BE2C (cell line): ENCODE results near the gene PPP6C.
"Not testable (repeated sequence)": the region's sequence is repeated elsewhere in the genome, so short reads cannot be mapped to it uniquely, and the experiment has no call there.

Experiments
- DNase-seq: peaks from one replicate; pipeline ENCODE4 v3.0.0-alpha.2; 2020
- H3K27me3 ChIP-seq: fragments of 250-450 bp; sonication (Bioruptor Pico); 2 replicates; pipeline ENCODE4 v1.5.1; 2020; ENCODE audit warnings: mild to moderate bottlenecking
- H3K36me3 ChIP-seq: fragments of 250-450 bp; sonication (Bioruptor Pico); 2 replicates; pipeline ENCODE4 v1.5.1; 2020; ENCODE audit warnings: mild to moderate bottlenecking
- H3K4me1 ChIP-seq: fragments of 250-450 bp; sonication (Bioruptor Pico); 2 replicates; pipeline ENCODE4 v1.5.1; 2020
- H3K4me3 ChIP-seq: 2 replicates; pipeline ENCODE4 v1.5.1; 2011; ENCODE audit warnings: low read depth, low read length
- H3K9me3 ChIP-seq: fragments of 250-450 bp; sonication (Bioruptor Pico); 2 replicates; pipeline ENCODE4 v1.5.1; 2020
- TF ChIP-seq, protein P1 (sequence below): IDR thresholded peaks from 2 replicates; pipeline ENCODE4 v1.5.1; 2012; ENCODE audit warnings: mild to moderate bottlenecking, low read depth, low read length

The PPP6C gene

GRCh38 chr9:125233678-125234077 is 44.1 kb upstream of the PPP6C start:
- no peaks in the 10 kb centered on the region for H3K27me3 ChIP-seq
- peaks cover 61% of the 10 kb centered on the region for H3K36me3 ChIP-seq
- H3K4me3 ChIP-seq, result no peak overlapping the region
- DNase-seq, result no peak
- TF ChIP-seq, protein P1, sequence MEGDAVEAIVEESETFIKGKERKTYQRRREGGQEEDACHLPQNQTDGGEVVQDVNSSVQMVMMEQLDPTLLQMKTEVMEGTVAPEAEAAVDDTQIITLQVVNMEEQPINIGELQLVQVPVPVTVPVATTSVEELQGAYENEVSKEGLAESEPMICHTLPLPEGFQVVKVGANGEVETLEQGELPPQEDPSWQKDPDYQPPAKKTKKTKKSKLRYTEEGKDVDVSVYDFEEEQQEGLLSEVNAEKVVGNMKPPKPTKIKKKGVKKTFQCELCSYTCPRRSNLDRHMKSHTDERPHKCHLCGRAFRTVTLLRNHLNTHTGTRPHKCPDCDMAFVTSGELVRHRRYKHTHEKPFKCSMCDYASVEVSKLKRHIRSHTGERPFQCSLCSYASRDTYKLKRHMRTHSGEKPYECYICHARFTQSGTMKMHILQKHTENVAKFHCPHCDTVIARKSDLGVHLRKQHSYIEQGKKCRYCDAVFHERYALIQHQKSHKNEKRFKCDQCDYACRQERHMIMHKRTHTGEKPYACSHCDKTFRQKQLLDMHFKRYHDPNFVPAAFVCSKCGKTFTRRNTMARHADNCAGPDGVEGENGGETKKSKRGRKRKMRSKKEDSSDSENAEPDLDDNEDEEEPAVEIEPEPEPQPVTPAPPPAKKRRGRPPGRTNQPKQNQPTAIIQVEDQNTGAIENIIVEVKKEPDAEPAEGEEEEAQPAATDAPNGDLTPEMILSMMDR, result no peak
- H3K9me3 ChIP-seq, result no peaks in the 10 kb centered on the region
- H3K4me1 ChIP-seq, result peaks cover 4% of the 10 kb centered on the region; the same call in 1 of the 2 replicates

GRCh38 chr9:125227761-125228160 is 38.2 kb upstream of the PPP6C start:
- TF ChIP-seq, protein P1, result no peak
- DNase-seq, result no peak
- Histone ChIP-seq H3K36me3 (peaks cover 18% of the 10 kb centered on the region), H3K27me3 (no peaks in the 10 kb centered on the region), H3K9me3 (no peaks in the 10 kb centered on the region), H3K4me3 (no peak overlapping the region), H3K4me1 (no peaks in the 10 kb centered on the region)

- not testable (repeated sequence) for DNase-seq, H3K9me3 ChIP-seq, H3K4me1 ChIP-seq, H3K4me3 ChIP-seq, H3K27me3 ChIP-seq
- H3K36me3 ChIP-seq, result peaks cover 21% of the 10 kb centered on the region
Observed at GRCh38 chr9:125224858-125225257, 35.3 kb upstream of the PPP6C start.

GRCh38 chr9:125218621-125219020 is 29.0 kb upstream of the PPP6C start:
- TF ChIP-seq, protein P1, result no peak
- peaks cover 35% of the 10 kb centered on the region for H3K36me3 ChIP-seq
- no peaks in the 10 kb centered on the region for H3K27me3 ChIP-seq
- no peak overlapping the region for H3K4me3 ChIP-seq
- no peaks in the 10 kb centered on the region for H3K4me1 ChIP-seq
- no peak for DNase-seq
- H3K9me3 ChIP-seq, result no peaks in the 10 kb centered on the region

DNA sequence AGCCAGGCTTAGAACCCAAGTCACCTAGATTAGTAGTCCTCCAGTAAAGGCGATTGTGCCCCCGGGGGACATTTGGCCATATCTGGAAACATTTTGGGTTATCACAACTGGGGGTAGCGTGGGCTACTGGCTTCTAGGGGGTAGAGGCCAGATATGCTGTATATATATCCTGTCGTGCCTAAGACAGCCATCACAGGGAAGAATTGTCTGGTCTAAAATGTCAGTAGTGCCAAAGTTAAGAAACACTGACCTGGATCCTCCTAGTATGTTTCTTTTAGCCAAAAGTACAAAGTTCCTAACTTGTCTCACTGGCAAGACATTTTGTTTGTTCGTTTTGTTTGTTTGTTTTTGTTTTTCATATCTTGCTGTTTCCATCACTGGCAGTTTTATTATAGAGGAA is 24.6 kb upstream of the PPP6C start:
- no peaks in the 10 kb centered on the region for H3K4me1 ChIP-seq
- TF ChIP-seq, protein P1, result no peak
- H3K27me3 ChIP-seq, result no peaks in the 10 kb centered on the region
- no peaks in the 10 kb centered on the region for H3K9me3 ChIP-seq
- H3K36me3 ChIP-seq, result peaks cover 43% of the 10 kb centered on the region
- H3K4me3 ChIP-seq, result no peak overlapping the region
- no peak for DNase-seq

- Histone ChIP-seq H3K4me3 (no peak overlapping the region), H3K36me3 (peaks cover 19% of the 10 kb centered on the region), H3K27me3 (no peaks in the 10 kb centered on the region), H3K4me1 (peaks cover 15% of the 10 kb centered on the region), H3K9me3 (no peaks in the 10 kb centered on the region)
- TF ChIP-seq, protein P1, result no peak
- no peak for DNase-seq
Observed at GRCh38 chr9:125204477-125204876, 14.9 kb upstream of the PPP6C start.
